GM12878 (cell line): ENCODE results near the gene TEKT4. TPM values are rescaled to one million over a fixed set of nuclear protein-coding genes. Genes with fewer than 3 reads are reported as not detected.

Experiments
- ATAC-seq: fragments of 200-7000 bp; cut with Tn5 transposase; 3 replicates; pipeline ENCODE4 v1.9.1; 2020; ENCODE audit warnings: mild to moderate bottlenecking, moderate library complexity
- BruUV-seq: library from RNA; stranded (reverse); fragments of 400-500 nt; replicated peaks from 2 replicates; lab custom pipeline; 2021; lab: Mats Ljungman, UMichigan
- CTCF ChIA-PET: fragments of 300-600 bp; sonication (Branson Sonifier 250); formaldehyde crosslinking; extraction: SDS; loops from one replicate; lab custom pipeline; 2021; ENCODE audit warnings: inconsistent platforms; lab: Yijun Ruan, JAX
- POLR2A ChIA-PET: fragments of 350-600 bp; formaldehyde crosslinking; extraction: SDS; loops from one replicate; lab custom pipeline; 2021; ENCODE audit warnings: inconsistent platforms; lab: Charles Lee
- RAD21 ChIA-PET: fragments of 300-600 bp; sonication (Branson Sonifier 250); formaldehyde crosslinking; loops from one replicate; lab custom pipeline; 2023; ENCODE audit warnings: antibody characterized with exemption; ENCODE audit not compliant: unreplicated experiment; lab: Charles Lee
- SMC1A ChIA-PET: fragments of 300-600 bp; sonication (Branson Sonifier 250); formaldehyde crosslinking; loops from one replicate; lab custom pipeline; 2023; ENCODE audit not compliant: unreplicated experiment, uncharacterized antibody; lab: Charles Lee
- DNase-seq: peaks from one replicate; pipeline ENCODE4 v3.0.0-alpha.2; 2011; ENCODE audit warnings: low read depth, low spot score
- FAIRE-seq: peaks from 3 replicates; lab custom pipeline; 2011; peaks lifted over from hg19 to GRCh38; lab: Jason Lieb, UNC
- H2AFZ ChIP-seq: 2 replicates; pipeline ENCODE4 v1.6.0; 2011; ENCODE audit warnings: low read depth, low read length, control low read depth; ENCODE audit not compliant: control insufficient read depth
- H3K27ac ChIP-seq: 2 replicates; pipeline ENCODE4 v1.5.1; 2011; ENCODE audit warnings: control low read depth; ENCODE audit not compliant: control insufficient read depth, insufficient read depth
- H3K27me3 ChIP-seq, 2 experiments: replicated peaks in 1 of 2; 2 replicates each; pipeline versions ENCODE4 v1.6.0 to v1.6.1; 2011; ENCODE audit warnings: low read length in 1 of 2; ENCODE audit not compliant: control insufficient read depth in 2 of 2, insufficient read depth in 2 of 2
- H3K36me3 ChIP-seq, 2 experiments: 2 replicates each; pipeline ENCODE4 v1.5.1; 2011; ENCODE audit warnings: low read length in 1 of 2; ENCODE audit not compliant: control insufficient read depth in 2 of 2, insufficient read depth in 2 of 2
- H3K4me1 ChIP-seq: 2 replicates; pipeline ENCODE4 v1.6.1; 2011; ENCODE audit warnings: mild to moderate bottlenecking, low read length, moderate library complexity, mixed read lengths; ENCODE audit not compliant: control insufficient read depth, insufficient read depth
- H3K4me2 ChIP-seq: 2 replicates; pipeline ENCODE4 v1.6.0; 2011; ENCODE audit warnings: control low read depth; ENCODE audit not compliant: control insufficient read depth, insufficient read depth
- H3K4me3 ChIP-seq: fragments of 200-600 bp; sonication (generic); 2 replicates; pipeline ENCODE4 v1.5.1; 2016
- H3K79me2 ChIP-seq: 2 replicates; pipeline ENCODE4 v1.6.0; 2011; ENCODE audit warnings: low read length; ENCODE audit not compliant: control insufficient read depth, insufficient read depth
- H3K9ac ChIP-seq: 2 replicates; pipeline ENCODE4 v1.8.0; 2011; ENCODE audit warnings: low read length, control low read depth, mixed read lengths; ENCODE audit not compliant: control insufficient read depth, insufficient read depth
- H3K9me3 ChIP-seq: replicated peaks from 3 replicates; pipeline ENCODE4 v1.5.1; 2011; ENCODE audit warnings: mild to moderate bottlenecking, low read length; ENCODE audit not compliant: control insufficient read depth, insufficient read depth
- H4K20me1 ChIP-seq: 2 replicates; pipeline ENCODE4 v1.6.0; 2011; ENCODE audit not compliant: control insufficient read depth, insufficient read depth
- DPF2 ChIP-seq: fragments of 450-650 bp; IDR thresholded peaks from 2 replicates; pipeline ENCODE4 v1.6.1; 2017; ENCODE audit warnings: mild to moderate bottlenecking
- EP300 ChIP-seq, 2 experiments: fragments of 150-350 bp in 1 of 2; IDR thresholded peaks; 2 replicates each; pipeline ENCODE4 v1.6.1; 2011 to 2012; ENCODE audit warnings: low read depth in 2 of 2, low read length in 2 of 2, borderline replicate concordance in 1 of 2, improper control_type of control experiment in 1 of 2, inconsistent platforms in 1 of 2; ENCODE audit not compliant: control insufficient read depth in 1 of 2
- GATAD2B ChIP-seq: fragments of 450-650 bp; conservative IDR thresholded peaks from 2 replicates; pipeline ENCODE4 v1.6.1; 2017; ENCODE audit warnings: low read depth, mild to moderate bottlenecking, moderate library complexity
- NR2C1 ChIP-seq: fragments of 450-650 bp; IDR thresholded peaks from 2 replicates; pipeline ENCODE4 v1.6.1; 2017; ENCODE audit warnings: antibody characterized with exemption, mild to moderate bottlenecking, moderate library complexity
- RUNX3 ChIP-seq: IDR thresholded peaks from 2 replicates; pipeline ENCODE4 v1.6.1; 2012; ENCODE audit warnings: low read length, inconsistent platforms
- SMARCA5 ChIP-seq: fragments of 450-650 bp; IDR thresholded peaks from 2 replicates; pipeline ENCODE4 v1.6.1; 2017; ENCODE audit warnings: mild to moderate bottlenecking
- SMC3 ChIP-seq: IDR thresholded peaks from 2 replicates; pipeline ENCODE4 v1.6.1; 2011; ENCODE audit warnings: low read length, improper control_type of control experiment, borderline replicate concordance
- SRF ChIP-seq, 2 experiments: IDR thresholded peaks; 2 replicates each; pipeline ENCODE4 v1.6.1; 2011; ENCODE audit warnings: low read depth in 2 of 2, low read length in 2 of 2, mild to moderate bottlenecking in 1 of 2, moderate library complexity in 1 of 2
- WRNIP1 ChIP-seq: IDR thresholded peaks from 2 replicates; pipeline ENCODE4 v1.6.1; 2011; ENCODE audit warnings: low read depth, low read length, improper control_type of control experiment, borderline replicate concordance
- WGBS: methylation state at CpG from one replicate; pipeline ENCODE4 v1.1.6; 2016; ENCODE audit warnings: low lambda C conversion rate; ENCODE audit not compliant: insufficient replicate concordance, insufficient coverage; ENCODE audit errors: missing lambda C conversion rate; 5-methylcytosine and 5-hydroxymethylcytosine counted together
- in situ Hi-C: fragments of 300-500 bp; cut with MboI; formaldehyde crosslinking; loops from 9 replicates; pipeline ENCODE4 v1.14.3; 2018; ENCODE audit warnings: mixed read lengths
- intact Hi-C: fragments of 100-400 bp; cut with micrococcal nuclease; formaldehyde crosslinking; loops from one replicate; pipeline ENCODE4 v1.14.2; 2022; ENCODE audit not compliant: unreplicated experiment
- polyA plus RNA-seq, 11 experiments: library from polyadenylated mRNA; depleted of rRNA in 4 of 11; unstranded in 6 of 11; stranded (reverse) in 5 of 11; fragments of >200 nt; fragmentation: Nextera tagmentation in 4 of 11; fragmentation: Illumina TruSeq in 1 of 11; extraction: Ambion mirVana in 4 of 11; extraction: Trizol in 1 of 11; gene quantifications; 1 replicate in 1 of 11; 2 replicates in 10 of 11; pipeline versions ENCODE4 v1.2.1 to v1.2.3, GENCODE V29; 2011 to 2016; ENCODE audit warnings: inconsistent platforms in 2 of 11, missing spikeins in 2 of 11, low read depth in 1 of 11
- total RNA-seq, 4 experiments: library from RNA; depleted of rRNA in 3 of 4; stranded (reverse); fragments of >200 nt in 3 of 4; fragmentation: Illumina TruSeq in 1 of 4; extraction: Trizol in 1 of 4; gene quantifications; 2 replicates each; pipeline versions ENCODE4 v1.2.1 to v1.2.3, GENCODE V29; 2013 to 2021
- TF ChIP-seq, protein P1 (sequence below): fragments of 450-650 bp; IDR thresholded peaks from 2 replicates; pipeline ENCODE4 v1.6.1; 2014; ENCODE audit warnings: mild to moderate bottlenecking
- TF ChIP-seq, protein P2 (sequence below): IDR thresholded peaks from 2 replicates; pipeline ENCODE4 v1.6.1; 2012; ENCODE audit warnings: low read length, inconsistent platforms
- TF ChIP-seq, protein P3 (sequence below): fragments of 450-650 bp; IDR thresholded peaks from 2 replicates; pipeline ENCODE4 v1.6.1; 2017; ENCODE audit warnings: antibody characterized with exemption, mild to moderate bottlenecking, moderate library complexity

Gene TEKT4
- total and polyA plus RNA-seq, 10 of the 15 experiments (the other 5 are each of a cell fraction or from before 2014, with no cell fraction given), result 0.06 to 2.7 (median 0.30) TPM; not detected in 4

DNA sequence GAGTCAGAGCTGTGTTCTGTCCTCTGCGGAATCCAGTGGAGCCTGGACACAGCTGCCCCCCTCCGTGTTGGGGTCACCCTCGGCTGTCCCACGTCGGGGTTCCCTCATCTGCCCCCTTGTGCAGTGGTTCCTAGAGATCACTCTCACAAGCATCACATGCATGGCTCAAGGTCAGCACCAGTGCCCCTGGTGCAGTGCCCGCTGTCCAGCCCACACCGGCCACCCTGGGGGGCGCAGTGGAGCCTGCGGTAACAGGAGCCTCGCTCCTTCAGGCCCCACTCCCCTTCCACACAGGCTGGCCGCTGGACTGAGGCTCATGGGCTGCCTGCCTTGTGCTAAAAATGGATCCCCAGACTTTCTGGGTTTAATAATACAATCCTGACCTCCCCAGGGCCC is 8.8 kb downstream of the TEKT4 start:
- intact Hi-C loops (no loop called here), in situ Hi-C loops (no loop called here)
- Histone ChIP-seq H3K27ac (no peak overlapping the region), H3K4me1 (no peaks in the 10 kb centered on the region), H3K27me3 (no peaks in the 10 kb centered on the region), H3K4me3 (no peak overlapping the region), H3K9me3 (no peaks in the 10 kb centered on the region), H3K4me2 (no peak overlapping the region), H4K20me1 (no peaks in the 10 kb centered on the region), H2AFZ (no peak overlapping the region), H3K36me3 (no peaks in the 10 kb centered on the region), H3K9ac (no peak overlapping the region), H3K79me2 (no peaks in the 10 kb centered on the region)
- no peak for ATAC-seq
- ChIA-PET SMC1A (no interaction called here), POLR2A (no interaction called here), RAD21 (no interaction called here), CTCF (no interaction called here)
- WGBS, result 8% methylated on average over 11 of the region's 11 CpGs
- FAIRE-seq, result no peak
- TF ChIP-seq RUNX3 (no peak), SMC3 (no peak)
- no peak for DNase-seq
- BruUV-seq, result no TSS peak

DNA sequence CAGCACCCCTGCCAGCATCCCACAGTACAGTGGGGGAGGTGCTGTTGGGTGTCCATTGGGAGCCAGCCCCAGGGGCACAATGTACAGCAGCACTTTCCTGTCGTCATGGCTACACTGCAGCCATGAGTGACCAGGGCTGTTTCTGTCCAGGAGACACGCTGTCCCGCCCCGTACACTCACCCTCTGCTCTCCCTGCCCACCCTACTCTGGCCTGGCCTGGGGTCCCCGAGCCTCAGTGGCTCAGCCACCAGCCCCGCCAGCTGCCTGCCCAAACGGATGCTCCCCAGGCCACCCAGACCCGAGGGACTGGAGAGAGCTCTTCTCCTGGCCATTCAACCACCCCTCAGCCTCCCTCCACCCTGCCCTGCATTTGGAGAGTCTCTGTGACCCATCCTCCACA is 9.3 kb downstream of the TEKT4 start:
- no peaks in the 10 kb centered on the region for H3K4me1 ChIP-seq
- H3K4me3 ChIP-seq, result no peak overlapping the region
- H3K36me3 ChIP-seq, result no peaks in the 10 kb centered on the region
- WGBS, result 2% methylated on average over 5 of the region's 8 CpGs
- DNase-seq (no peak), FAIRE-seq (no peak)
- intact Hi-C loops, result no loop called here
- CTCF ChIA-PET, result no interaction called here
- no peak overlapping the region for H3K27ac ChIP-seq
- TF ChIP-seq, protein P1, sequence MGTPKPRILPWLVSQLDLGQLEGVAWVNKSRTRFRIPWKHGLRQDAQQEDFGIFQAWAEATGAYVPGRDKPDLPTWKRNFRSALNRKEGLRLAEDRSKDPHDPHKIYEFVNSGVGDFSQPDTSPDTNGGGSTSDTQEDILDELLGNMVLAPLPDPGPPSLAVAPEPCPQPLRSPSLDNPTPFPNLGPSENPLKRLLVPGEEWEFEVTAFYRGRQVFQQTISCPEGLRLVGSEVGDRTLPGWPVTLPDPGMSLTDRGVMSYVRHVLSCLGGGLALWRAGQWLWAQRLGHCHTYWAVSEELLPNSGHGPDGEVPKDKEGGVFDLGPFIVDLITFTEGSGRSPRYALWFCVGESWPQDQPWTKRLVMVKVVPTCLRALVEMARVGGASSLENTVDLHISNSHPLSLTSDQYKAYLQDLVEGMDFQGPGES, result no peak
- TF ChIP-seq DPF2, result no peak
- TF ChIP-seq, protein P2, sequence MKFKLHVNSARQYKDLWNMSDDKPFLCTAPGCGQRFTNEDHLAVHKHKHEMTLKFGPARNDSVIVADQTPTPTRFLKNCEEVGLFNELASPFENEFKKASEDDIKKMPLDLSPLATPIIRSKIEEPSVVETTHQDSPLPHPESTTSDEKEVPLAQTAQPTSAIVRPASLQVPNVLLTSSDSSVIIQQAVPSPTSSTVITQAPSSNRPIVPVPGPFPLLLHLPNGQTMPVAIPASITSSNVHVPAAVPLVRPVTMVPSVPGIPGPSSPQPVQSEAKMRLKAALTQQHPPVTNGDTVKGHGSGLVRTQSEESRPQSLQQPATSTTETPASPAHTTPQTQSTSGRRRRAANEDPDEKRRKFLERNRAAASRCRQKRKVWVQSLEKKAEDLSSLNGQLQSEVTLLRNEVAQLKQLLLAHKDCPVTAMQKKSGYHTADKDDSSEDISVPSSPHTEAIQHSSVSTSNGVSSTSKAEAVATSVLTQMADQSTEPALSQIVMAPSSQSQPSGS, result no peak
- TF ChIP-seq SMARCA5, result no peak
- no peak for TF ChIP-seq WRNIP1
- TF ChIP-seq, protein P3, sequence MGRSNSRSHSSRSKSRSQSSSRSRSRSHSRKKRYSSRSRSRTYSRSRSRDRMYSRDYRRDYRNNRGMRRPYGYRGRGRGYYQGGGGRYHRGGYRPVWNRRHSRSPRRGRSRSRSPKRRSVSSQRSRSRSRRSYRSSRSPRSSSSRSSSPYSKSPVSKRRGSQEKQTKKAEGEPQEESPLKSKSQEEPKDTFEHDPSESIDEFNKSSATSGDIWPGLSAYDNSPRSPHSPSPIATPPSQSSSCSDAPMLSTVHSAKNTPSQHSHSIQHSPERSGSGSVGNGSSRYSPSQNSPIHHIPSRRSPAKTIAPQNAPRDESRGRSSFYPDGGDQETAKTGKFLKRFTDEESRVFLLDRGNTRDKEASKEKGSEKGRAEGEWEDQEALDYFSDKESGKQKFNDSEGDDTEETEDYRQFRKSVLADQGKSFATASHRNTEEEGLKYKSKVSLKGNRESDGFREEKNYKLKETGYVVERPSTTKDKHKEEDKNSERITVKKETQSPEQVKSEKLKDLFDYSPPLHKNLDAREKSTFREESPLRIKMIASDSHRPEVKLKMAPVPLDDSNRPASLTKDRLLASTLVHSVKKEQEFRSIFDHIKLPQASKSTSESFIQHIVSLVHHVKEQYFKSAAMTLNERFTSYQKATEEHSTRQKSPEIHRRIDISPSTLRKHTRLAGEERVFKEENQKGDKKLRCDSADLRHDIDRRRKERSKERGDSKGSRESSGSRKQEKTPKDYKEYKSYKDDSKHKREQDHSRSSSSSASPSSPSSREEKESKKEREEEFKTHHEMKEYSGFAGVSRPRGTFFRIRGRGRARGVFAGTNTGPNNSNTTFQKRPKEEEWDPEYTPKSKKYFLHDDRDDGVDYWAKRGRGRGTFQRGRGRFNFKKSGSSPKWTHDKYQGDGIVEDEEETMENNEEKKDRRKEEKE, result no peak
- TF ChIP-seq SRF (IDR thresholded peaks at IDR 0.05; ENCODE audit: low read depth in 2 of 2, low read length in 2 of 2), result no peak
- TF ChIP-seq EP300 (IDR thresholded peaks at IDR 0.05; ENCODE audit: borderline replicate concordance in 1 of 2, control insufficient read depth in 1 of 2, low read depth in 2 of 2, low read length in 2 of 2), result no peak
- TF ChIP-seq NR2C1, result no peak
- TF ChIP-seq GATAD2B, result no peak
- TF ChIP-seq, all 136 proteins: peak for 0
- Histone ChIP-seq H4K20me1 (no peaks in the 10 kb centered on the region), H3K4me2 (no peak overlapping the region), H3K9ac (no peak overlapping the region), H2AFZ (no peak overlapping the region), H3K9me3 (no peaks in the 10 kb centered on the region), H3K79me2 (no peaks in the 10 kb centered on the region), H3K27me3 (no peaks in the 10 kb centered on the region)
- BruUV-seq, result no TSS peak
- in situ Hi-C loops, result no loop called here
- ChIA-PET SMC1A (no interaction called here), RAD21 (no interaction called here), POLR2A (no interaction called here)
- no peak for ATAC-seq
